ENCODE data around the gene GTPBP3. TPM values are rescaled to one million over a fixed set of nuclear protein-coding genes. Genes with fewer than 3 reads are reported as not detected.

GTPBP3 gene
- total RNA-seq, 1 experiment from 2014 or later = 62.9 TPM

GRCh38 chr19:17376935-17377600, 39.7 kb downstream of the GTPBP3 start, which contains the start of gene PLVAP:
TSS of gene PLVAP (minus strand) at chr19:17377342. CDS start at chr19:17377288, 54 bp downstream.
- Histone ChIP-seq H3K56ac (ENCODE audit: insufficient read length, low read depth, low read length) (no peak within 1 kb of the TSS), H3K23me2 (ENCODE audit: insufficient read length, low read depth, low read length, poor library complexity, severe bottlenecking) (no peaks in the 10 kb centered on the region), H3K4me1 (ENCODE audit: insufficient read depth, low read length) (no peaks in the 10 kb centered on the region), H3K27me3 (ENCODE audit: insufficient read depth, low read length) (no peaks in the 10 kb centered on the region), H4K20me1 (ENCODE audit: control insufficient read depth, insufficient read depth, insufficient read length) (no peaks in the 10 kb centered on the region), H3K9me3 (ENCODE audit: control insufficient read depth, low read depth, low read length) (no peaks in the 10 kb centered on the region), H3K27ac (ENCODE audit: insufficient read length, low read depth, low read length) (no peak within 1 kb of the TSS), H4K5ac (ENCODE audit: insufficient read length, low read depth, low read length) (no peak within 1 kb of the TSS), H3K14ac (ENCODE audit: insufficient read depth, low read length) (no peak within 1 kb of the TSS; the same call in 1 of the 2 replicates), H2AFZ (ENCODE audit: low read length) (no peak within 1 kb of the TSS), H2AK5ac (ENCODE audit: insufficient read length, low read length) (no peak within 1 kb of the TSS), H3K4me2 (ENCODE audit: insufficient read depth, insufficient read length, low read length) (no peak within 1 kb of the TSS), H3K79me2 (ENCODE audit: insufficient read depth, low read length) (no peaks in the 10 kb centered on the region), H2BK12ac (ENCODE audit: insufficient read length, low read depth, low read length) (no peak within 1 kb of the TSS), H3K9ac (ENCODE audit: extremely low read depth, insufficient read length, low read length) (no peak within 1 kb of the TSS), H2BK120ac (ENCODE audit: low read depth, low read length, poor library complexity, severe bottlenecking) (no peak within 1 kb of the TSS), H3K79me1 (ENCODE audit: insufficient read depth, low read depth, low read length, poor library complexity, severe bottlenecking) (no peaks in the 10 kb centered on the region), H3T11ph (ENCODE audit: low read length) (no peak within 1 kb of the TSS), H3K4ac (ENCODE audit: low read depth, low read length) (no peak within 1 kb of the TSS), H2BK5ac (ENCODE audit: insufficient read length, low read length) (no peak within 1 kb of the TSS), H2BK15ac (ENCODE audit: low read depth, low read length) (no peak within 1 kb of the TSS), H3K18ac (ENCODE audit: insufficient read length, low read depth, low read length) (no peak within 1 kb of the TSS), H4K91ac (ENCODE audit: insufficient read length, low read depth, low read length) (no peak within 1 kb of the TSS), H4K8ac (replicated peaks; ENCODE audit: insufficient read length, low read depth, low read length) (no peak within 1 kb of the TSS), H2BK20ac (ENCODE audit: low read depth, low read length, poor library complexity, severe bottlenecking) (no peak within 1 kb of the TSS), H3K23ac (ENCODE audit: insufficient read length, low read depth, low read length) (no peak within 1 kb of the TSS)
- H3K27ac Mint-ChIP-seq = no peak within 1 kb of the TSS; a peak in 3 of 7 replicates
- peaks cover 2 to 9% (median 3%) of the 10 kb centered on the region in 3 experiments; a peak in 4 of 7 replicates for H3K36me3 Mint-ChIP-seq (ENCODE audit: insufficient read depth in 1 of 3, low read depth in 3 of 3)
- no peaks in the 10 kb centered on the region for H3K27me3 Mint-ChIP-seq (ENCODE audit: low read depth)
- no CpG with 5 or more reads among the region's 39 CpGs for WGBS (ENCODE audit: extremely low coverage, insufficient read length, low lambda C conversion rate)
- DNase-seq = no peak
- H3K9me3 Mint-ChIP-seq = peaks cover 9 to 10% of the 10 kb centered on the region in 2 experiments; a peak in 4 of 5 replicates
- TF ChIP-seq, protein P1, sequence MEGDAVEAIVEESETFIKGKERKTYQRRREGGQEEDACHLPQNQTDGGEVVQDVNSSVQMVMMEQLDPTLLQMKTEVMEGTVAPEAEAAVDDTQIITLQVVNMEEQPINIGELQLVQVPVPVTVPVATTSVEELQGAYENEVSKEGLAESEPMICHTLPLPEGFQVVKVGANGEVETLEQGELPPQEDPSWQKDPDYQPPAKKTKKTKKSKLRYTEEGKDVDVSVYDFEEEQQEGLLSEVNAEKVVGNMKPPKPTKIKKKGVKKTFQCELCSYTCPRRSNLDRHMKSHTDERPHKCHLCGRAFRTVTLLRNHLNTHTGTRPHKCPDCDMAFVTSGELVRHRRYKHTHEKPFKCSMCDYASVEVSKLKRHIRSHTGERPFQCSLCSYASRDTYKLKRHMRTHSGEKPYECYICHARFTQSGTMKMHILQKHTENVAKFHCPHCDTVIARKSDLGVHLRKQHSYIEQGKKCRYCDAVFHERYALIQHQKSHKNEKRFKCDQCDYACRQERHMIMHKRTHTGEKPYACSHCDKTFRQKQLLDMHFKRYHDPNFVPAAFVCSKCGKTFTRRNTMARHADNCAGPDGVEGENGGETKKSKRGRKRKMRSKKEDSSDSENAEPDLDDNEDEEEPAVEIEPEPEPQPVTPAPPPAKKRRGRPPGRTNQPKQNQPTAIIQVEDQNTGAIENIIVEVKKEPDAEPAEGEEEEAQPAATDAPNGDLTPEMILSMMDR (conservative IDR thresholded peaks at IDR 0.05) = no peak
- no peak within 1 kb of the TSS for H3K4me3 Mint-ChIP-seq
- peaks cover 4 to 6% of the 10 kb centered on the region in 2 experiments for H3K4me1 Mint-ChIP-seq

Measured in H9 (cell line).